HEK293T (cell line): ENCODE data around the gene RAD51.

ENCODE experiments used
- BHLHE40 ChIP-seq: fragments of 450-650 bp; IDR thresholded peaks from 2 replicates; pipeline ENCODE4 v1.6.1; 2016; ENCODE audit warnings: mild to moderate bottlenecking, moderate library complexity, borderline replicate concordance
- FOXA1 ChIP-seq: fragments of 450-650 bp; IDR thresholded peaks from 2 replicates; pipeline ENCODE4 v1.6.1; 2016; ENCODE audit warnings: mild to moderate bottlenecking
- FOXM1 ChIP-seq: fragments of 450-650 bp; IDR thresholded peaks from 2 replicates; pipeline ENCODE4 v1.6.1; 2017; ENCODE audit warnings: mild to moderate bottlenecking, borderline replicate concordance
- ZNF384 ChIP-seq: fragments of 450-650 bp; IDR thresholded peaks from 2 replicates; pipeline ENCODE4 v1.6.1; 2016

DNA sequence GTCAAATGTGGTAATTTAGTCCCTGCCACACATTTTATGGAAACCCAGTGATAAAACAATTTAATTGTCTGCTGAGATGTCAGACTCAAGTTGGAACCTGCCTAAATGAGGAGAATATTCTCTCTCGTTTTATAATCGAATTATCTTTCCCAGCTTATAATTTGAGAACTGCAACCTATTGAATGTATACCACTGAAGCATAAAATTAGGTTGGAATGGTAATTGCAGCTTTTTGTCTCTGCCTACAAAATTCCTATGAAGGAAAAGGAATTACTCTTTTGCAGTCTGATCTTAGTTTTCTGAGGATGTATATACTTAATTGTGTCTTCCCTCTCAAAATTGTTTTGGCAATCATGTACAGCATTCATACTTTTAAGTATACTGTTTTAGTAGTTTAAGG lies 28.9 kb downstream of the RAD51 start:
- TF ChIP-seq BHLHE40 (no peak), FOXA1 (no peak), ZNF384 (no peak), FOXM1 (no peak)
